Right lobe of liver (tissue), 4 donors: ENCODE data around the gene PI4K2B.

Source experiments
- POLR2A ChIP-seq: fragments of 450-650 bp; IDR thresholded peaks from one replicate; pipeline ENCODE4 v1.6.1; 2017; ENCODE audit warnings: antibody characterized with exemption, mild to moderate bottlenecking
- TF ChIP-seq, protein P1 (sequence below), 4 donors: fragments of 200-600 bp in 3 of 4; fragments of 450-650 bp in 1 of 4; IDR thresholded peaks; one replicate each; pipeline versions ENCODE4 v1.5.1 to v1.8.0; 2016 to 2022; ENCODE audit warnings: antibody characterized with exemption in 4 of 4, mild to moderate bottlenecking in 2 of 4
- donor health status: DM: no; HTN: no; CAD: no.
- donor health status: DM: no; HTN: no; CAD: no.
- donor health status: DM: no; HTN: yes; CAD: no.

DNA sequence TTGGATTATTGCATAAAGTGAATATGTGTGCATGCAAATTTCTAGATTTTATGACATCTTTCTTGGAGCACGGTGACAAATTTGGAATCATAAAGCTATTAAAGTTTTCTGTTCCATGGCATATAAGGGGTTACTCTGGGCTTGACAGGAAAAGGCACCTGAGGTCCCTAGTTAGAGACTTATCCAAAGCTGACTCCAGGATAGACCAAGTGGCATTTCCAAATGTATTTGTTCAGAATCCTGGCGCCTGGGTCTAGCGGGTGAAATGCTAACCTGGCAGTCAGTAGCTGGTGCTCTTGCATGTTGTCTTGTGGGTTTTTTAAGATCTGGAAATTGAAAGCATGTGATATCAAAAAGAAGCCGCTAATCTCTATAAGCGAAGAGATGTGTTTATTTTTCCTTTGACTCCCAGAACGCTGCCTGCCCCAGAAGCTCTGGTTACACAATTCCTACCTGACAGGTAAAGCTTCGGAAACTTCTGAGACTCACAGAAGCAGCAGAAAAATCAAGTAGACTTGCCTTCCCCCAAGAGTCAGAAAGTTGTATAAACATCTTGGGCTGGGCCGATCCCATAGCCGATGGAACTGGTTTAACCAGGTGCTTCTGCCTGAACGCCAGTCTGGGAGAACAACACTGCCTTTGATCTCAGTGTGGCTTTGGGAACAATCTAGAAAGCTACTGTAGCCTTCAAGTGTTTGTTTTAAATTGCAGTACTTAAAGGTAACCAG lies 65.8 kb downstream of the PI4K2B start:
- TF ChIP-seq, protein P1, sequence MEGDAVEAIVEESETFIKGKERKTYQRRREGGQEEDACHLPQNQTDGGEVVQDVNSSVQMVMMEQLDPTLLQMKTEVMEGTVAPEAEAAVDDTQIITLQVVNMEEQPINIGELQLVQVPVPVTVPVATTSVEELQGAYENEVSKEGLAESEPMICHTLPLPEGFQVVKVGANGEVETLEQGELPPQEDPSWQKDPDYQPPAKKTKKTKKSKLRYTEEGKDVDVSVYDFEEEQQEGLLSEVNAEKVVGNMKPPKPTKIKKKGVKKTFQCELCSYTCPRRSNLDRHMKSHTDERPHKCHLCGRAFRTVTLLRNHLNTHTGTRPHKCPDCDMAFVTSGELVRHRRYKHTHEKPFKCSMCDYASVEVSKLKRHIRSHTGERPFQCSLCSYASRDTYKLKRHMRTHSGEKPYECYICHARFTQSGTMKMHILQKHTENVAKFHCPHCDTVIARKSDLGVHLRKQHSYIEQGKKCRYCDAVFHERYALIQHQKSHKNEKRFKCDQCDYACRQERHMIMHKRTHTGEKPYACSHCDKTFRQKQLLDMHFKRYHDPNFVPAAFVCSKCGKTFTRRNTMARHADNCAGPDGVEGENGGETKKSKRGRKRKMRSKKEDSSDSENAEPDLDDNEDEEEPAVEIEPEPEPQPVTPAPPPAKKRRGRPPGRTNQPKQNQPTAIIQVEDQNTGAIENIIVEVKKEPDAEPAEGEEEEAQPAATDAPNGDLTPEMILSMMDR (IDR thresholded peaks at IDR 0.05) = no peak
- TF ChIP-seq POLR2A = no peak
